ENCODE data around the gene RASAL2.

- TF ChIP-seq EZH2phosphoT487 (IDR thresholded peaks at IDR 0.05; ENCODE audit: unreplicated experiment) (no peak), CTCF (conservative IDR thresholded peaks at IDR 0.05; ENCODE audit: low read depth in 2 of 2) (no peak), ZNF114 (CRISPR knock-in tag; IDR thresholded peaks at IDR 0.05) (no peak), JUNB (IDR thresholded peaks at IDR 0.05; ENCODE audit: unreplicated experiment) (no peak), POLR2AphosphoS5 (IDR thresholded peaks at IDR 0.05; ENCODE audit: low read depth) (no peak), EZH2 (IDR thresholded peaks at IDR 0.05; ENCODE audit: low read depth, unreplicated experiment) (no peak), STAT1 (IDR thresholded peaks at IDR 0.05; ENCODE audit: unreplicated experiment) (no peak)
Measured at GRCh38 chr1:178275049-178275448, 181.1 kb downstream of the RASAL2 start.

All from GM23338 (cell line).